HG02884 (cell line): ENCODE data around the gene SUSD2.
"Not testable (repeated sequence)": the region's sequence is repeated elsewhere in the genome, so short reads cannot be mapped to it uniquely, and the experiment has no call there.

Experiments
- ATAC-seq: cut with Tn5 transposase; IDR thresholded peaks from one replicate; pipeline ENCODE4 v1.9.1; 2021; ENCODE audit warnings: mild to moderate bottlenecking, moderate library complexity; ENCODE audit not compliant: unreplicated experiment

Gene SUSD2

GRCh38 chr22:24186352-24186740, 5.1 kb downstream of the SUSD2 start:
- ATAC-seq: no peak

DNA sequence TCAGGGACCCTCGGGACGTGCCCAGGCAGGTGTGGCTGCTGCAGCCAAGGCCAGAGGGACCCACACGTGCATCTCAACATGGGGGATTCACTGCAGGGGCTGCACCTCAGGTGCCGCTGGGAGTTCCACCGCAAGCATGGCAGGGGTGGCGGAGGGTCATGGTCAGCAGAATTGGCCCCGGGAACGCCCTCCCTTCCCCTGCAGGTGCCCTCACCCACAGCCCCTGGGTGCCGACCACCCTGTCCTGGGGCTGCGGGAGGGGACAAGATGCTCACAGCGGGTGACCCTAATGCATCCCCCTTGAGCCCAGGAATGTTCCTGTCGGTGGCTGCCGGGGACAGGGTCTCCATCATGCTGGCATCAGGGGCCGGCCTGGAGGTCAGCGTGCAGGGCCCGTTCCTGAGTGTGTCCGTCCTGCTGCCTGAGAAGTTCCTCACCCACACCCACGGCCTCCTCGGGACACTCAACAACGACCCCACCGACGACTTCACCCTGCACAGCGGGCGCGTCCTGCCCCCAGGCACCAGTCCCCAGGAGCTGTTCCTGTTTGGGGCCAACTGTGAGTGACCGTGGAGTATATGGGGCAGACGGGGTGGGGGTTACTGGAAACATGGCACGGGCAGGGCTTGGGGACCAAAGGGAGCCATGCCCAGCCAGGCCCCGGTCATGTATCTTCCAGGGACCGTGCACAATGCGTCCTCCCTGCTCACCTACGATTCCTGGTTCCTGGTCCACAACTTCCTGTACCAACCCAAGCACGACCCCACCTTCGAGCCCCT, 5.8 kb downstream of the SUSD2 start:
- no peak for ATAC-seq

DNA sequence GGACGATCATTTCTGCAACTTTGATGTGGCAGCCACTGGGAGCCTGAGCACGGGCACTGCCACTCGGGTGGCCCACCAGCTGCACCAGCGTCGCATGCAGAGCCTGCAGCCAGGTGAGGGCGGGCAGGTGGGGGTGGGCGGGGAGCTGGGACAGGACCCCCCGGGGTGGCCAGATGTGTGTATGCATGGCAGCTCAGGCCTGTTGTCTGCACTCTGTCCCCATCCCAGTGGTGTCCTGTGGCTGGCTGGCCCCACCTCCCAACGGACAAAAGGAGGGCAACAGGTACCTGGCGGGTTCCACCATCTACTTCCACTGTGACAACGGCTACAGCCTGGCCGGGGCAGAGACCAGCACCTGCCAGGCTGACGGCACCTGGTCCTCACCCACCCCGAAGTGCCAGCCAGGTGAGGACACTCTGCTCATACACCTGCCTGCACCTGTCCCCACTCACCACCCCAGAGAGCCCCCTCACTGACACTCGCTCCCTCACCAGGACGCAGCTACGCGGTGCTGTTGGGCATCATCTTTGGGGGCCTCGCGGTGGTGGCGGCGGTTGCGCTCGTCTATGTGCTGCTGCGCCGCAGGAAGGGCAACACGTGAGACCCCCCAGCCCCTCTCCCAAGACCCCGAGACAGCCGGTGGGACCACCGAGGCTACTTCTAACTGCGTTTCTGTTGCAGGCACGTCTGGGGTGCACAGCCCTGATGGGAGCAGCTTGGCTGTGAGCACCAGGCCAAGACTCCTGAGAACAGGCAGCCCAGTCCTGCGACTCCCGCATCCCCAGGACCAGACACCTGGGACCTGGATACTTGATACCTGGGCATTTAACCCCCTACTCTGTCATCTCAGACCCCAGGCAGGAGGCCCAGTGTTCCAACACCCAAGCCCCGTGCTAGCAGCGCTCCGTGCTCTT, 6.7 kb downstream of the SUSD2 start:
- no peak for ATAC-seq

DNA sequence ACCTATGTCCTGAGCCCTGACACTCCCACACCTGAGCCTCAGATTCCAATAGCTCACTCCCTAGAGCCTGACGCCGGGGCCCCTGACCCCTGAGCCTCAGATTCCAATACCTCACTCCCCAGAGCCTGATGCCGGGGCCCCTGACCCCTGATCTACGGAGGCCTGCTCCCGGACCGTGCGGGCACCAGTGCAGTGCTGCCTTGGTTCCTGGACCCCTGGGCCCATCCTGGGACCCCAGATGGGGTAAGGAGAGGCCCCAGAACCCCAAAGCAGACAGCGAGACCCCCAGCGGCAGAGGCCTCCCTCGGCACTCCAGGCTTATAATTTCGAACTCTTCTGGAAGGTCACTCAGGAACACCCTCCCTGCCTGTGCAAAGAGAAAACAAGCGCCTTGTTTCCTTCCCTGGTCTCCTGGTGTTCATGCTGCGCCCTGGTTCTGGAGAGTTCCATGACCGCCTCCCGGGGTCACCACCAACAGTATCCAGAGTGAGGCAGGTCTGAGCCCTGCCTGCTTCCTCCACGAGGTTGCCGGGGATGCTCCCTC, 7.5 kb downstream of the SUSD2 start:
- no peak for ATAC-seq

DNA sequence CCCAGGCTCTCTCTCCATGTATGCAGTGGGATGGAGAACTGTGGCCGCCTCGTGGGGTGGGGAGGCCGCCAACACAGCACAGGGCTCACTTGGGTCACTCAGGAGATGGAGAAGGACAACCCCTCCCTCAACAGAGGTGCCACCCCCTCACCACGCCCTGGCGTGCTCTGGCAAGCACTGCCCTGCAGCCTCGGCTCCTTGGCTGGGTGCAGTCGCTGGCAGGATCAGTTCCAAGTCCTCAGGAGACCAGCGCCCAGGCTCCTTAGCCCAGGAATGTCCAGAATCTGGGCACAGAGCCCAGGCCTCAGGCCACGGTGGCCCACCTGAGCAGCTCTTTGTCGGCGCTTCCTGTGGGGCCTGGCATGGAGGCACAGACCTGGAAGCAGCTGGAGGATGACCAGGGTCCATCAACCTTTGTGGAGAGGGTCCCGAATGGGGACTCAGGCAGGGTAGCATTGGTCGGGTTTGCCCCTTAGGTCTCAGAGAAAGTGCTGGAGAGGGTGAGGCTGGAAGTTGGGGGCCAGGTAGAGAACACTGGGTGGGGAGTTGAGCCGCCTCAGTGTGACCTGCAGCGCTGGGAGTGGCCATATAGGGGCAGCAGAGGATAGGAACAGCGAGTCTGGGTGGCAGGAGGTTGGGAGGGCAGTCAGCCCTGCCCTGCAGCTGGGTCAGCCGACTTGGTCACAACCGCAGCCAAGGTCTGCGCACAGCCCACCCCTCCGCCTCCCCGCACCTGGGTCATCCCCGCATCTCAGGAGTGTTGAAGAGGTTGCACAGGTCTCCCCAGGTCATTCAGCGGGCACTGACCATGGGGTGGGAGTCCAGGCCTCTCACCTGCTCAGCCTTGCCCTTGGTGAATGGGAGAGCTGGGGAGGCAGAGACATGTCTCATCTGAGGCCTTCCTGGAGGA, 8.2 kb downstream of the SUSD2 start:
- no peak for ATAC-seq

GRCh38 chr22:24190159-24190540, 8.9 kb downstream of the SUSD2 start:
- ATAC-seq: no peak

GRCh38 chr22:24190596-24191208, 9.4 kb downstream of the SUSD2 start:
- ATAC-seq: no peak

DNA sequence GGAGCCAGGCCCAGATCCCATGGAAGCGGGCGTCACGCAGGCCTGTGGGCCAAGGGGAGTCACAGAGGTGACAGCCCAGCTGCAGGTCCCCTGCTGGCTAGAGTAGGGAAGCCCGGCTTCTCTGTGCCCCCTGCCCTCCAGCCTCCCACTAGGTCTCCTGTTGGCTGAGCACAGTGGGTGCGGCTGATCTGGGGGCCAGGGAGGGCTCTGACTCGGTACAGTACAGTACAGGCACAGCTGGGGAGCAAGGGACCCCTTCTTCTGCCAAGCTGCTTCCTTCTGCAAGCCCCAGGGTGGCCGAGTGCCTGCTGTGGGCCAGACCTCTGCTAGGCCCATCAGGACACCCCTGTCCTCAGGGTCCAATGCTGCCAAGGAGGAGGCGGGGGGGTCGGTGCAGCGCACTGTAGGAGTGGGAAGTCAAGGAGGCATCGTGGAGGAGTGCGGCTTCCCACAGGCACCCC, 10.1 kb downstream of the SUSD2 start:
- no peak for ATAC-seq

- ATAC-seq: no peak
Observed at GRCh38 chr22:24191893-24192292, 10.6 kb downstream of the SUSD2 start.

DNA sequence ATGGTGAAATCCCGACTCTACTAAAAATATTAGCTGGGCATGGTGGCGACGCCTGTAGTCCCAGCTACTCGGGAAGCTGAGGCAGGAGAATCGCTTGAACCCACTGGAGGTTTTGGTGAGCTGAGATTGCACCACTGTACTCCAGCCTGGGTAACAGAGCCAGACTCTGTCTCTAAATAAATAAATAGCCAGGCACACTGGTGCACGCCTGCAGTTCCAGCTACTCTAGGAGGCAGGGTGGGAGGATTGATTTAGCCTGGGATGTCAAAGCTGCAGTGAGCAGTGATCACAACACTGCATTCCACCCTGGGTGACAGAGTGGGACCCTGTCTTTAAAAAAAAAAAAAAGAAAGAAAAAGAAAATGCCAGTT, 17.4 kb downstream of the SUSD2 start:
- ATAC-seq: no peak

DNA sequence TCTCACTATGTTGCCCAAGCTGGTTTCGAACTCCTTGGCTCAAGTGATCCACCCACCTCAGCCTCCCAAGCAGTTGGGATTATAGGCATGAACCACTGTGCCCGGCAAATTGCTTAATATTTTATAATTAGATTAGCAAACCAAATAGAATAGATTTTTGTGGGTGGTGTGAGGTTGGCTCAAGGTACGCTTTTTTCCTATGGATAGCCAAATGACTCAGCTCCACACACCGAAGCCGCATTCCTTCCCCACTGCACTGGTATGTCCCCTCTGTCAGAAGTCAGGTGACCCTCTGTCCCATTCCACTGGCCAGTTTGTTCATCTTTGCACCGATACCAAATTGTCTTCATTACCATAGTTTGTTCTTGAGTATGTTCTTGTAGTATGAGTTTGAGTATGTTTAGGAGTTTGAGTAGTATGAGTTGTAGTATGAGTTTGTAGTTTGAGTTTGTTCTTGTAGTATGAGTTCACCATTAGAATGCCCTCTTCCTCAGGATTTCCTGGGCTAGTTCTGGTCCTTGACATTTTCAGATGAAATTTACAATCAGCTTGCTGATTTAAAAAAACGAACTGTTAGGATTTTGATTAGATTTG, 19.4 kb downstream of the SUSD2 start:
- ATAC-seq: no peak

DNA sequence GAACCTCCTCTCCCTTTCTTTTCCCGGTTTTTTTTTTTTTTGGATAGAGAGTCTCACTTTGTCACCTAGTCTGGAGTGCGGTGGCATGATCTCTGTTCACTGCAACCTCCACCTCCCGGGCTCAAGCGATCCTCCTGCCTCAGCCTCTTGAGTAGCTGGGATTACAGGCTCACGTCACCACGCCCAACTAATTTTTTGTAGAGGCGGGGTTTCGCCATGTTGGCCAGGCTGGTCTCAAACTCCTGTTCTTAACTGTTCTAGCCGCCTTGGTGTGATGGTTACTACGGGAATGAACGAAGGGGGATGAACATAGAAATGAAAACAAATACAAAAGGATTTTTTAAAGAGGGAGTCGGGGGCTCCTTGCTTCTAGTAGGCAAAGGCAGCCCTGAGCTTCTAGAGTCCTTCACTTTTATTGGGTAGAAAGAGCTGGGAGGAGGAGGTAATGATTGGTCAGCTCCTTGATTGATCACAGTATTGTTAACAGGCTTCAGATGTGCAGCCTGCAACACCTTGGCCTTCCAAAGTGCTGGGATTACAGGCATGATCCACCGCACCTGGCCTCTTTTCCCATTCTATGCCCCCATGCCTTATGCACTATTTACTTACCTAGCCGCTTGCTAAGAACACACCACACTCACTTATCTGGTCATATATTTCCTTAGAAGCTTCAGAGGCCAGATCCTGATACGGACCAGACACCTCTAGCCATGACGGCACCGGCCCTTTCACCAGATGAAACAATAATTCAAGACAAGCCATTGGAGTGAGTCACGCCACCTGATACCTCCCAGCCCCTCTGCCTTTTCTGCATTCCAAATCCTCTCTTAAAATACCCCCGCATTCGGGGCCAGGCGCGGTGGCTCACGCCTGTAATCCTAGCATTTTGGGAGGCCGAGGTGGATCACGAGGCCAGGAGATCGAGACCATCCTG, 20.7 kb downstream of the SUSD2 start:
- ATAC-seq: no peak

GRCh38 chr22:24203856-24204255, 22.6 kb downstream of the SUSD2 start:
- ATAC-seq: not testable (repeated sequence)

- ATAC-seq: no peak
Observed at GRCh38 chr22:24205438-24206195, 24.3 kb downstream of the SUSD2 start.

- ATAC-seq: not testable (repeated sequence)
Observed at GRCh38 chr22:24206460-24207263, 25.4 kb downstream of the SUSD2 start.

DNA sequence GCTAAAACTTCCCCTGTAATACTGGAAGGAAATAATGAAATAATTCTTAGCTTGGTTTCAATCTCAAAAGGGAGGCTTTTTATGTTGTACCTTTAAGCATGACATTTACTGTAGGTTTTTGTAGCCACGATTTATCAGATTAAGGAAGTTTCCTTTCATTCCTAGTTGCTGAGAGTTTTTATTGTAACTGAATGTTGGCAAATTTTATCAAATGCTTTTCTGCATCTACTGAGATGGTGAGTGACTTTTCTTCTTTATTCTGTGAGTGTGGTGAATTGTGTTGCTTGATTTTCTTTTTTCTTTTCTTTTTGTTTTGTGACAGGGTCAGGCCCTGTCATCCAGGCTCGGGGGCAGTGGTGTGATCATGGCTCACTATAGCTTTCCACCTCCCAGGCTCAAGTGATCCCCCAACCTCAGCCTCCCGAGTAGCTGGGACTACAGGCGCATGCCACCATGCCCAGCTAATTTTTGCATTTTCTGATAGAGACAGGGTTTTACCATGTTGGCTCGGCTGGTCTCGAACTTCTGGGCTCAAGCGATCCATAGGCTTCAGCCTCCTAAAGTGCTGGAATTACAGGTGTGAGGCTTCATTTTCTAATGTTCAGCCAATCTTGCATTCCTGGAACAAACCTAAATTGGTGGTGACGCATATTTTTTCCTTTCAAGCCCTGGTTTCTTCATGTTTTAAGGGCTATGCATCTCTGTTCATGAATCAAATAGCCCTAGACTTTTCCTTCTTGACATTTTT, 26.2 kb downstream of the SUSD2 start:
- ATAC-seq: no peak
